ENCODE measurements around the gene PEF1. TPM values are rescaled to one million over a fixed set of nuclear protein-coding genes. Genes with fewer than 3 reads are reported as not detected.

Gene PEF1
- total RNA-seq, 1 donor from 2014 or later = 38.9 TPM

- H3K36me3 Mint-ChIP-seq (ENCODE audit: unreplicated experiment) = no peaks in the 10 kb centered on the region
- peaks cover 8% of the 10 kb centered on the region for H3K27me3 Mint-ChIP-seq (ENCODE audit: unreplicated experiment)
- no peak overlapping the region for H3K27ac Mint-ChIP-seq (ENCODE audit: unreplicated experiment)
- no peak for DNase-seq
- peaks cover 14% of the 10 kb centered on the region for H3K4me1 Mint-ChIP-seq (ENCODE audit: low read depth, unreplicated experiment)
- H3K4me3 Mint-ChIP-seq (ENCODE audit: unreplicated experiment) = peak overlapping the region; percentile 95
- no peak for TF ChIP-seq CTCF (IDR thresholded peaks at IDR 0.05; ENCODE audit: partially characterized antibody, unreplicated experiment)
- H3K9me3 Mint-ChIP-seq (ENCODE audit: unreplicated experiment) = peaks cover 6% of the 10 kb centered on the region
Observed at GRCh38 chr1:31646259-31646960, 1.7 kb upstream of the PEF1 start.

- peaks cover 8% of the 10 kb centered on the region for H3K4me1 Mint-ChIP-seq (ENCODE audit: low read depth, unreplicated experiment)
- peak overlapping the region; percentile 95 for H3K4me3 Mint-ChIP-seq (ENCODE audit: unreplicated experiment)
- H3K27me3 Mint-ChIP-seq (ENCODE audit: unreplicated experiment) = peaks cover 8% of the 10 kb centered on the region
- no peaks in the 10 kb centered on the region for H3K36me3 Mint-ChIP-seq (ENCODE audit: unreplicated experiment)
- DNase-seq = peak; percentile 82
- no peak for TF ChIP-seq CTCF (IDR thresholded peaks at IDR 0.05; ENCODE audit: partially characterized antibody, unreplicated experiment)
- peaks cover 6% of the 10 kb centered on the region for H3K9me3 Mint-ChIP-seq (ENCODE audit: unreplicated experiment)
- peak overlapping the region; percentile 99 for H3K27ac Mint-ChIP-seq (ENCODE audit: unreplicated experiment)
Observed at GRCh38 chr1:31645274-31645568, 545 bp upstream of the PEF1 start.

GRCh38 chr1:31643976-31644559 is 608 bp downstream of the PEF1 start:
- TF ChIP-seq CTCF (IDR thresholded peaks at IDR 0.05; ENCODE audit: partially characterized antibody, unreplicated experiment) = no peak
- Mint-ChIP-seq H3K27ac (ENCODE audit: unreplicated experiment) (peak overlapping the region; percentile 99), H3K4me1 (ENCODE audit: low read depth, unreplicated experiment) (peaks cover 6% of the 10 kb centered on the region), H3K36me3 (ENCODE audit: unreplicated experiment) (no peaks in the 10 kb centered on the region), H3K27me3 (ENCODE audit: unreplicated experiment) (peaks cover 8% of the 10 kb centered on the region), H3K9me3 (ENCODE audit: unreplicated experiment) (peaks cover 6% of the 10 kb centered on the region), H3K4me3 (ENCODE audit: unreplicated experiment) (peak overlapping the region; percentile 95)
- no peak for DNase-seq

GRCh38 chr1:31642897-31643296 is 1.8 kb downstream of the PEF1 start:
- peaks cover 10% of the 10 kb centered on the region for H3K27me3 Mint-ChIP-seq (ENCODE audit: unreplicated experiment)
- H3K27ac Mint-ChIP-seq (ENCODE audit: unreplicated experiment) = no peak overlapping the region
- H3K4me1 Mint-ChIP-seq (ENCODE audit: low read depth, unreplicated experiment) = peaks cover 8% of the 10 kb centered on the region
- no peaks in the 10 kb centered on the region for H3K36me3 Mint-ChIP-seq (ENCODE audit: unreplicated experiment)
- no peak for DNase-seq
- no peak for TF ChIP-seq CTCF (IDR thresholded peaks at IDR 0.05; ENCODE audit: partially characterized antibody, unreplicated experiment)
- H3K9me3 Mint-ChIP-seq (ENCODE audit: unreplicated experiment) = peaks cover 6% of the 10 kb centered on the region
- H3K4me3 Mint-ChIP-seq (ENCODE audit: unreplicated experiment) = no peak overlapping the region

GRCh38 chr1:31642366-31642765 is 2.3 kb downstream of the PEF1 start:
- Mint-ChIP-seq H3K36me3 (ENCODE audit: unreplicated experiment) (no peaks in the 10 kb centered on the region), H3K4me3 (ENCODE audit: unreplicated experiment) (no peak overlapping the region), H3K27ac (ENCODE audit: unreplicated experiment) (no peak overlapping the region), H3K27me3 (ENCODE audit: unreplicated experiment) (peaks cover 10% of the 10 kb centered on the region), H3K4me1 (ENCODE audit: low read depth, unreplicated experiment) (peaks cover 9% of the 10 kb centered on the region), H3K9me3 (ENCODE audit: unreplicated experiment) (peaks cover 6% of the 10 kb centered on the region)
- no peak for TF ChIP-seq CTCF (IDR thresholded peaks at IDR 0.05; ENCODE audit: partially characterized antibody, unreplicated experiment)
- DNase-seq = no peak

Data from glutamatergic neuron (in vitro differentiated cells).